ENCODE data around the gene CD70.
A peak's percentile ranks its signal among the peaks of the same experiment; 100 is the strongest.
"Not testable (repeated sequence)": the region's sequence is repeated elsewhere in the genome, so short reads cannot be mapped to it uniquely, and the experiment has no call there.

CD70 gene

GRCh38 chr19:6556043-6556449 is 34.9 kb downstream of the CD70 start:
- H2BK15ac ChIP-seq (ENCODE audit: low read length), result no peak overlapping the region
- no peak overlapping the region for H2BK120ac ChIP-seq (ENCODE audit: low read depth, low read length)
- peaks cover 0 to 11% (median 0%) of the 10 kb centered on the region in 3 experiments for H3K27me3 ChIP-seq (ENCODE audit: control insufficient read depth in 3 of 3, insufficient read depth in 3 of 3, low read depth in 1 of 3, low read length in 3 of 3)
- no peak overlapping the region for H2BK5ac ChIP-seq (ENCODE audit: low read length)
- no peak overlapping the region for H2BK12ac ChIP-seq (ENCODE audit: low read length)
- no peak overlapping the region for H4K8ac ChIP-seq (ENCODE audit: low read depth, low read length)
- no peak overlapping the region for H3K18ac ChIP-seq (ENCODE audit: low read length)
- no peak overlapping the region for H3K14ac ChIP-seq (ENCODE audit: low read length)
- DNase-seq (ENCODE audit: low spot score), result no peak
- H3K9ac ChIP-seq (ENCODE audit: low read depth, low read length, poor library complexity), result no peak overlapping the region
- peak overlapping the region; percentile 40 for H2AFZ ChIP-seq (ENCODE audit: low read length)
- 100% methylated on average over 1 of the region's 2 CpGs; no CpG with 5 or more reads in 1 of the 2 donors for WGBS, 2 donors (ENCODE audit: extremely low coverage in 2 of 2, insufficient read length in 2 of 2, insufficient replicate concordance in 1 of 2)
- H3K23ac ChIP-seq (ENCODE audit: low read depth, low read length, poor library complexity), result no peak overlapping the region
- H3K79me1 ChIP-seq (ENCODE audit: low read depth, low read length), result no peaks in the 10 kb centered on the region
- H3K4me3 ChIP-seq (ENCODE audit: low read length in 2 of 2), result no peak overlapping the region
- no peak overlapping the region for H4K91ac ChIP-seq (ENCODE audit: low read depth, low read length, poor library complexity)
- H3K27ac ChIP-seq (replicated peaks; ENCODE audit: low read length), result no peak overlapping the region
- no peak overlapping the region for H3K4me2 ChIP-seq (ENCODE audit: insufficient read depth, low read length, poor library complexity, severe bottlenecking)
- H3K4me1 ChIP-seq (ENCODE audit: control insufficient read depth in 2 of 2, insufficient read depth in 1 of 2, low read depth in 1 of 2, low read length in 2 of 2), result peaks cover 0 to 3% of the 10 kb centered on the region in 2 donors
- no peak overlapping the region for H2AK5ac ChIP-seq (ENCODE audit: low read depth, low read length)
- H3K36me3 ChIP-seq (replicated peaks in 1 of 2; ENCODE audit: control insufficient read depth in 2 of 2, insufficient read depth in 2 of 2, low read length in 2 of 2), result no peaks in the 10 kb centered on the region
- no peaks in the 10 kb centered on the region for H3K9me3 ChIP-seq (replicated peaks in 1 of 2; ENCODE audit: control insufficient read depth in 2 of 2, insufficient read depth in 1 of 2, low read depth in 1 of 2, low read length in 2 of 2)
- no peak overlapping the region for H3K4ac ChIP-seq (ENCODE audit: low read length)

GRCh38 chr19:6551607-6552450 is 39.1 kb downstream of the CD70 start:
- no CpG with 5 or more reads among the region's 28 CpGs for WGBS, 2 donors (ENCODE audit: extremely low coverage in 2 of 2, insufficient read length in 2 of 2, insufficient replicate concordance in 1 of 2)
- Histone ChIP-seq H2BK15ac (ENCODE audit: low read length) (peak overlapping the region; percentile 76), H4K8ac (ENCODE audit: low read depth, low read length) (no peak overlapping the region), H3K4me1 (ENCODE audit: control insufficient read depth in 2 of 2, insufficient read depth in 1 of 2, low read depth in 1 of 2, low read length in 2 of 2) (peaks cover 0 to 3% of the 10 kb centered on the region in 2 donors), H3K27me3 (ENCODE audit: control insufficient read depth in 3 of 3, insufficient read depth in 3 of 3, low read depth in 1 of 3, low read length in 3 of 3) (peaks cover 0 to 14% (median 0%) of the 10 kb centered on the region in 3 experiments), H3K14ac (ENCODE audit: low read length) (peak overlapping the region; percentile 86), H3K4me2 (ENCODE audit: insufficient read depth, low read length, poor library complexity, severe bottlenecking) (peak overlapping the region; percentile 48), H3K4ac (ENCODE audit: low read length) (no peak overlapping the region), H2AFZ (ENCODE audit: low read length) (peak overlapping the region; percentile 89), H3K9ac (ENCODE audit: low read depth, low read length, poor library complexity) (no peak overlapping the region), H3K27ac (replicated peaks; ENCODE audit: low read length) (no peak overlapping the region), H3K9me3 (replicated peaks in 1 of 2; ENCODE audit: control insufficient read depth in 2 of 2, insufficient read depth in 1 of 2, low read depth in 1 of 2, low read length in 2 of 2) (no peaks in the 10 kb centered on the region), H3K79me1 (ENCODE audit: low read depth, low read length) (no peaks in the 10 kb centered on the region), H2BK120ac (ENCODE audit: low read depth, low read length) (no peak overlapping the region), H3K4me3 (ENCODE audit: low read length in 2 of 2) (no peak overlapping the region), H3K23ac (ENCODE audit: low read depth, low read length, poor library complexity) (no peak overlapping the region), H2BK5ac (ENCODE audit: low read length) (no peak overlapping the region), H3K36me3 (replicated peaks in 1 of 2; ENCODE audit: control insufficient read depth in 2 of 2, insufficient read depth in 2 of 2, low read length in 2 of 2) (no peaks in the 10 kb centered on the region), H2BK12ac (ENCODE audit: low read length) (no peak overlapping the region), H3K18ac (ENCODE audit: low read length) (peak overlapping the region; percentile 79), H4K91ac (ENCODE audit: low read depth, low read length, poor library complexity) (no peak overlapping the region), H2AK5ac (ENCODE audit: low read depth, low read length) (no peak overlapping the region)
- no peak for DNase-seq (ENCODE audit: low spot score)

GRCh38 chr19:6551091-6551490 is 39.9 kb downstream of the CD70 start:
- no peaks in the 10 kb centered on the region for H3K79me1 ChIP-seq (ENCODE audit: low read depth, low read length)
- DNase-seq (ENCODE audit: low spot score), result no peak
- no peak overlapping the region for H2BK15ac ChIP-seq (ENCODE audit: low read length)
- no peak overlapping the region for H3K9ac ChIP-seq (ENCODE audit: low read depth, low read length, poor library complexity)
- no peaks in the 10 kb centered on the region for H3K9me3 ChIP-seq (replicated peaks in 1 of 2; ENCODE audit: control insufficient read depth in 2 of 2, insufficient read depth in 1 of 2, low read depth in 1 of 2, low read length in 2 of 2)
- no peak overlapping the region for H2BK5ac ChIP-seq (ENCODE audit: low read length)
- H4K8ac ChIP-seq (ENCODE audit: low read depth, low read length), result no peak overlapping the region
- peaks cover 0 to 3% of the 10 kb centered on the region in 2 donors for H3K4me1 ChIP-seq (ENCODE audit: control insufficient read depth in 2 of 2, insufficient read depth in 1 of 2, low read depth in 1 of 2, low read length in 2 of 2)
- H3K27ac ChIP-seq (replicated peaks; ENCODE audit: low read length), result no peak overlapping the region
- no peak overlapping the region for H3K23ac ChIP-seq (ENCODE audit: low read depth, low read length, poor library complexity)
- H3K36me3 ChIP-seq (replicated peaks in 1 of 2; ENCODE audit: control insufficient read depth in 2 of 2, insufficient read depth in 2 of 2, low read length in 2 of 2), result no peaks in the 10 kb centered on the region
- H3K4ac ChIP-seq (ENCODE audit: low read length), result no peak overlapping the region
- no peak overlapping the region for H2AK5ac ChIP-seq (ENCODE audit: low read depth, low read length)
- H3K18ac ChIP-seq (ENCODE audit: low read length), result peak overlapping the region; percentile 48
- peak overlapping the region; percentile 89 for H2AFZ ChIP-seq (ENCODE audit: low read length)
- WGBS, 2 donors (ENCODE audit: extremely low coverage in 2 of 2, insufficient read length in 2 of 2, insufficient replicate concordance in 1 of 2), result no CpG with 5 or more reads among the region's 3 CpGs
- H3K14ac ChIP-seq (ENCODE audit: low read length), result no peak overlapping the region
- no peak overlapping the region for H4K91ac ChIP-seq (ENCODE audit: low read depth, low read length, poor library complexity)
- no peak overlapping the region for H3K4me3 ChIP-seq (ENCODE audit: low read length in 2 of 2)
- H2BK12ac ChIP-seq (ENCODE audit: low read length), result no peak overlapping the region
- peak overlapping the region; percentile 5 for H2BK120ac ChIP-seq (ENCODE audit: low read depth, low read length)
- H3K27me3 ChIP-seq (ENCODE audit: control insufficient read depth in 3 of 3, insufficient read depth in 3 of 3, low read depth in 1 of 3, low read length in 3 of 3), result peaks cover 0 to 14% (median 0%) of the 10 kb centered on the region in 3 experiments
- H3K4me2 ChIP-seq (ENCODE audit: insufficient read depth, low read length, poor library complexity, severe bottlenecking), result no peak overlapping the region

- H2BK15ac ChIP-seq (ENCODE audit: low read length); H3K14ac ChIP-seq (ENCODE audit: low read length); H3K4me3 ChIP-seq (ENCODE audit: low read length in 2 of 2); H3K18ac ChIP-seq (ENCODE audit: low read length); H2AK5ac ChIP-seq (ENCODE audit: low read depth, low read length); H2BK5ac ChIP-seq (ENCODE audit: low read length); H3K36me3 ChIP-seq (replicated peaks in 1 of 2; ENCODE audit: control insufficient read depth in 2 of 2, insufficient read depth in 2 of 2, low read length in 2 of 2); H4K8ac ChIP-seq (ENCODE audit: low read depth, low read length); H2BK12ac ChIP-seq (ENCODE audit: low read length); H3K9ac ChIP-seq (ENCODE audit: low read depth, low read length, poor library complexity); H3K4me1 ChIP-seq (ENCODE audit: control insufficient read depth in 2 of 2, insufficient read depth in 1 of 2, low read depth in 1 of 2, low read length in 2 of 2); H3K23ac ChIP-seq (ENCODE audit: low read depth, low read length, poor library complexity); H3K4me2 ChIP-seq (ENCODE audit: insufficient read depth, low read length, poor library complexity, severe bottlenecking); H4K91ac ChIP-seq (ENCODE audit: low read depth, low read length, poor library complexity); H3K79me1 ChIP-seq (ENCODE audit: low read depth, low read length); H3K27ac ChIP-seq (replicated peaks; ENCODE audit: low read length); DNase-seq (ENCODE audit: low spot score); H3K4ac ChIP-seq (ENCODE audit: low read length); H3K9me3 ChIP-seq (replicated peaks in 1 of 2; ENCODE audit: control insufficient read depth in 2 of 2, insufficient read depth in 1 of 2, low read depth in 1 of 2, low read length in 2 of 2): not testable (repeated sequence)
- Histone ChIP-seq H2BK120ac (ENCODE audit: low read depth, low read length) (peak overlapping the region; percentile 5), H3K27me3 (ENCODE audit: control insufficient read depth in 3 of 3, insufficient read depth in 3 of 3, low read depth in 1 of 3, low read length in 3 of 3) (peaks cover 0 to 14% (median 0%) of the 10 kb centered on the region in 3 experiments), H2AFZ (ENCODE audit: low read length) (peak overlapping the region; percentile 89)
- WGBS, 2 donors (ENCODE audit: extremely low coverage in 2 of 2, insufficient read length in 2 of 2, insufficient replicate concordance in 1 of 2), result no CpG with 5 or more reads among the region's 6 CpGs
Measured at GRCh38 chr19:6550679-6551078, 40.3 kb downstream of the CD70 start.

Measured in neuronal stem cell (in vitro differentiated cells).